ENCODE data around the gene CENPP.

DNA sequence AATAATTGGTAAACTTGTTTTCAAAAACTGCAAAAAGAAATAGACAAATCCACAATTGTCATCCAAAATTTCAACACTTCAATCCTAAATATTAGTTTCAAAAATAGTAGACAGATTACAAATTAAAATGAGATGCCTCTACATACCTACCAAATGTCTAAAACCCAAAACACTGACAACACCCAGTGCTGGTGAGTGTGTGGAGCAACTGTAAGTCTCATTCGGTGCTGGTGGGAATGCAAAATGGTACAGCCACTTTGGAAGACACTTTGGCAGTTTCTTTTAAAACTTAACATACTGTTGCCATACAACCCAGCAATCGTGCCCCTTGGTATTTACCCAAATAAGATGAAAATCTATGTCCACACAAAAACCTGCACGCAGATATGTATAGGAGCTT, 203.4 kb downstream of the CENPP start:
- TF ChIP-seq, protein P1, sequence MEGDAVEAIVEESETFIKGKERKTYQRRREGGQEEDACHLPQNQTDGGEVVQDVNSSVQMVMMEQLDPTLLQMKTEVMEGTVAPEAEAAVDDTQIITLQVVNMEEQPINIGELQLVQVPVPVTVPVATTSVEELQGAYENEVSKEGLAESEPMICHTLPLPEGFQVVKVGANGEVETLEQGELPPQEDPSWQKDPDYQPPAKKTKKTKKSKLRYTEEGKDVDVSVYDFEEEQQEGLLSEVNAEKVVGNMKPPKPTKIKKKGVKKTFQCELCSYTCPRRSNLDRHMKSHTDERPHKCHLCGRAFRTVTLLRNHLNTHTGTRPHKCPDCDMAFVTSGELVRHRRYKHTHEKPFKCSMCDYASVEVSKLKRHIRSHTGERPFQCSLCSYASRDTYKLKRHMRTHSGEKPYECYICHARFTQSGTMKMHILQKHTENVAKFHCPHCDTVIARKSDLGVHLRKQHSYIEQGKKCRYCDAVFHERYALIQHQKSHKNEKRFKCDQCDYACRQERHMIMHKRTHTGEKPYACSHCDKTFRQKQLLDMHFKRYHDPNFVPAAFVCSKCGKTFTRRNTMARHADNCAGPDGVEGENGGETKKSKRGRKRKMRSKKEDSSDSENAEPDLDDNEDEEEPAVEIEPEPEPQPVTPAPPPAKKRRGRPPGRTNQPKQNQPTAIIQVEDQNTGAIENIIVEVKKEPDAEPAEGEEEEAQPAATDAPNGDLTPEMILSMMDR (IDR thresholded peaks at IDR 0.05; ENCODE audit: low read depth, low read length), result no peak
- no peak for TF ChIP-seq EZH2phosphoT487 (IDR thresholded peaks at IDR 0.05; ENCODE audit: low read depth)
